BE2C (cell line): Measurements from ENCODE around the gene BIN1.

Source experiments
- DNase-seq: peaks from one replicate; pipeline ENCODE4 v3.0.0-alpha.2; 2020
- H3K27me3 ChIP-seq: fragments of 250-450 bp; sonication (Bioruptor Pico); 2 replicates; pipeline ENCODE4 v1.5.1; 2020; ENCODE audit warnings: mild to moderate bottlenecking
- H3K36me3 ChIP-seq: fragments of 250-450 bp; sonication (Bioruptor Pico); 2 replicates; pipeline ENCODE4 v1.5.1; 2020; ENCODE audit warnings: mild to moderate bottlenecking
- H3K4me1 ChIP-seq: fragments of 250-450 bp; sonication (Bioruptor Pico); 2 replicates; pipeline ENCODE4 v1.5.1; 2020
- H3K4me3 ChIP-seq: 2 replicates; pipeline ENCODE4 v1.5.1; 2011; ENCODE audit warnings: low read depth, low read length
- H3K9me3 ChIP-seq: fragments of 250-450 bp; sonication (Bioruptor Pico); 2 replicates; pipeline ENCODE4 v1.5.1; 2020
- CTCF ChIP-seq: IDR thresholded peaks from 2 replicates; pipeline ENCODE4 v1.5.1; 2012; ENCODE audit warnings: mild to moderate bottlenecking, low read depth, low read length

The BIN1 gene

GRCh38 chr2:127012215-127012614 lies 94.7 kb downstream of the BIN1 start:
- no peak for DNase-seq
- no peaks in the 10 kb centered on the region for H3K36me3 ChIP-seq
- H3K9me3 ChIP-seq: no peaks in the 10 kb centered on the region
- H3K27me3 ChIP-seq: no peaks in the 10 kb centered on the region
- TF ChIP-seq CTCF: no peak
- H3K4me1 ChIP-seq: no peaks in the 10 kb centered on the region
- no peak overlapping the region for H3K4me3 ChIP-seq

- no peak for TF ChIP-seq CTCF
- Histone ChIP-seq H3K4me3 (no peak overlapping the region), H3K9me3 (no peaks in the 10 kb centered on the region), H3K4me1 (no peaks in the 10 kb centered on the region), H3K27me3 (no peaks in the 10 kb centered on the region), H3K36me3 (no peaks in the 10 kb centered on the region)
- no peak for DNase-seq
Measured at GRCh38 chr2:127011796-127012195, 95.2 kb downstream of the BIN1 start.

GRCh38 chr2:127011231-127011661 lies 95.7 kb downstream of the BIN1 start:
- DNase-seq: no peak
- H3K27me3 ChIP-seq: no peaks in the 10 kb centered on the region
- no peak overlapping the region for H3K4me3 ChIP-seq
- H3K4me1 ChIP-seq: no peaks in the 10 kb centered on the region
- TF ChIP-seq CTCF: no peak
- H3K9me3 ChIP-seq: no peaks in the 10 kb centered on the region
- H3K36me3 ChIP-seq: no peaks in the 10 kb centered on the region

GRCh38 chr2:127008265-127009015 lies 98.5 kb downstream of the BIN1 start:
- TF ChIP-seq CTCF: no peak
- Histone ChIP-seq H3K4me1 (no peaks in the 10 kb centered on the region), H3K36me3 (no peaks in the 10 kb centered on the region), H3K9me3 (no peaks in the 10 kb centered on the region), H3K27me3 (no peaks in the 10 kb centered on the region), H3K4me3 (no peak overlapping the region)
- DNase-seq: no peak

- Histone ChIP-seq H3K4me3 (no peak overlapping the region), H3K9me3 (no peaks in the 10 kb centered on the region), H3K27me3 (no peaks in the 10 kb centered on the region), H3K36me3 (no peaks in the 10 kb centered on the region), H3K4me1 (no peaks in the 10 kb centered on the region)
- no peak for DNase-seq
- TF ChIP-seq CTCF: no peak
Measured at GRCh38 chr2:127007652-127008051, 99.3 kb downstream of the BIN1 start.

- no peaks in the 10 kb centered on the region for H3K9me3 ChIP-seq
- H3K36me3 ChIP-seq: no peaks in the 10 kb centered on the region
- H3K27me3 ChIP-seq: no peaks in the 10 kb centered on the region
- TF ChIP-seq CTCF: no peak
- H3K4me1 ChIP-seq: no peaks in the 10 kb centered on the region
- no peak for DNase-seq
- no peak overlapping the region for H3K4me3 ChIP-seq
Measured at GRCh38 chr2:127006962-127007361, 100.0 kb downstream of the BIN1 start.
